NCI-H2227 treated with DMSO at 0.1 percent for 48 hours (cell line): ENCODE results near the gene CPSF3.
A peak's percentile ranks its signal among the peaks of the same experiment; 100 is the strongest.

Source experiments
- DNase-seq: peaks from one replicate; lab custom pipeline; 2025; lab: John Stamatoyannopoulos, UW

CPSF3 gene

DNA sequence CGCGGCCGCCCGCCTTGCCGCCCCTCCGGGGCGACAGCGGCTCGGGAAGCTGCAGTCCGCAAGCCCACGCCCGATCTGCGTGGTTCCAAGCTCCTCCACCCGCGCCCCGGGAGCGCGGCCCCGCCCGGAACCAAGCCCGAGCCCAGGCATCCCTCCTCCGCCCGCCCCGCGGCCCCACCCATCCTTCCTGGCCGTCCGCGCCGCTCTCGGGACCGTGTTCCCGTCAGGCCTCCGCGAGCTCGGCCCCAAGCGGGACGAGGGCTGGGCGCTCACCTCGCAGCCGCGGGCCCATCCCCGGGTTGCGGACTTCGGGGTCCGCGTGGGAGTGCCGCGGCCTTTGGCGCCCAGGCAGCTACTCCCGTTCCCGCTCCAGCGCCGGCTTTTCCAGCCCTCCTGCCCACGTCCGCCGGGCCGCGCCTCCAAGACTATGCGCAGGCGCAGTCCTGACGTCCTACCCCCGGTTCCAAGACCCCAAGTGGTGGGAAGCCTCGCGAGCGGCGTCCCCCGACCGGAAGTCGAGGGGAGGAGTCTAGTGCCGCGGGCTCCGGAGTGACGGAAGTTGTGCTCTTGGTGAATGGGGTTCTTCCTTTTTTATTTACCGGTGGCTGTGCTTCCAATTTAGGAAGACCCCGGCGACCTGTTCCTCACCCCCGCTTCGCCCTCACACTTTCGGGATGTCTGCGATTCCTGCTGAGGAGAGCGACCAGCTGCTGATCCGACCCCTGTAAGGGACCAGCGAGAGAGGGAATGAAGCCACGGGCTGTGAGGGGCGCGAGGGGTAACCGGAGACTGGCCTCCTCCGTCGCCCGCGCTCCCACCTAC, at the start of gene CPSF3, which contains the start of gene ITGB1BP1:
CPSF3 (plus strand) TSS at position 555 of the 822 bp plus-strand sequence; CDS start at position 675, 120 bp downstream.
ITGB1BP1 (minus strand) TSS at position 429 of the 822 bp plus-strand sequence. CDS start 4,831 bp downstream, outside the sequence.
- peak; percentile 96 for DNase-seq

DNA sequence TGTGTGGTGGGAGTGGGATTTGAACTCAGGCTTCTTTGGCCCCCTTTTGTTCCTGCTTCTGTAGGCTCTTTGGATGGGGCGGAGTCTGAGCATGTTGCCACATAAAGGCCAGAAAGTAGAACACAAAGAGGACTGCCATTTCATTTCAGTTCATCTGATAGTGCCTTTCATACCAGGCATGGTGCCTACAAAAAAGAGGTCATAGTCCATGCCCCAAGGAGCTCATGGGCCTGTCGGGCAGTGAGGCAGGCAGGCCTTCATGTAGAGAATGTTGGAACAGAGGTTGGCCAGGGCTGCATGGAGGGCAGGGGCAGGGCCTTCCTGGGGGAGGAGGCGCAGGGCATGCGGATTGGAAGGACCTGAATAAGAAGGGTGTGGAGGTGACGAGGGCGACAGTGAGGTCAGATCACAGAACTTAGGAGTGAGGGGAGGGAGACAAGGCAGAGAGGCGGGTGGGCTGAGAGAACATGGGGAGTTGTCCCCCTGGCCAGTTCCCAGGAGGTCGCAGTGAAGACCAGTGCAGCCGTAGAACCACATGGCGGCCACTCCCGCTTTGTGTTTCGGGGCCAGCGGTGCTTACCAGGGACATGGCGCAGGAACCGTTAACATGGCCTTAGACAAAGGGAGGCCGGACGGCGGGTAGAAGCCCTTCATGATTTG, 49.3 kb upstream of the CPSF3 start:
- DNase-seq: no peak

DNA sequence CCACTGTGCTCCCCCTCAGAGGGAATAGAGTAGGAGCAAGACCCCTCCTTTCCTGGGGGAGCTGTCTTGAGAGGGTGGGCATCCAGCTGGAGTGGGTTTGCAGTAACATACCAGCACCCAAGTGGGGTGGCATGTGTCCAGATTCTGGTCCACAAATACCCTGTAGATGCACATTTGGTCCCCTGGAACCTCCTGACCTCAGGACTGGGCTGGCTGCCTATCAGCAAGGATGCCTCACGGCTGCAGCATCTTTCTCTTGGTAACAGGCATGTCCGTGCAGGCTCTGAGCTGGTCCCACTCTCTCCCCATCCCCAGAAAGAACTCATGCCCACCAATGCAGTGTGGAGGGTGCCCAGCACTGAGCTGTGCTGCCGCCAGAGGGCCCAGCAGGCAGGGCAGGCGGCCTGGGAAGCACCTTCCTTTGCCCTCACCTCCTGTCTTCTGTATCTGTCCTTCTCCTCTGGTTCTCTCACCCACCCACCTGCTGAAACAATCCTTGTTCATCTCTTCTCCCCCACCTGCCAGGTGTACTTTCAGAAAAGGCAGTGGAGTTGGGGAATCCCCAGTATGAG, 47.5 kb upstream of the CPSF3 start:
- DNase-seq: no peak

DNA sequence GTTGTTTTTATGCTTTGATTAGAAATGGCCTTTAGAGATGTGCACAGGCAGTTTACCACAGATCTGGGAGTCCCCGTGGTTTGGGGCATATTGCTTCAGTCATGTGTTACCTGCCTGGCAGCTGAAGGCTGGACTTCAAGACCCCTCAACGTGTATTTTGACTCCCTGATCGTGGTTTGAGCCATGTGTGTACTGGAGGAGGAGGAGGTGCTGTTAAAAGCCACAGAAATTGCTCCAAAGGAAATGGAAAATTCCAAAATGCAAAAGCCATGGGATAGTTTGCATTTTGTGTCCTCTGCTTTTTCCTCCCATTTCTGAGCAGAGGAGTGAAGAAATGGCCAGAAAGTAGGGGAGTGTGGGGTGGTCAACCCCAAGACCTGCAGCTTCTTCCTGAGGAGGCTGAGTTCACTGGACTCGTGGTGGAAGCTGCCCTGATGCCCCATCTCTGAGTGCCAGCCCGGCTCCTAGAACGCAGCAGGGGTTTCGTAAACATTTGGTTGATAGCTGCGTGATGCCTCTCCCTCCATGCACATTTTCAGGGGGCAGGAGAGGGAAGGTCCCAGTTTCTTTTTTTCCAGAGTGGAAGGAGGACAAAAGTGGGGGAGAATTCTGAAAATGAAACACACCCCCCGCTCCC, 45.9 kb upstream of the CPSF3 start:
- no peak for DNase-seq

DNA sequence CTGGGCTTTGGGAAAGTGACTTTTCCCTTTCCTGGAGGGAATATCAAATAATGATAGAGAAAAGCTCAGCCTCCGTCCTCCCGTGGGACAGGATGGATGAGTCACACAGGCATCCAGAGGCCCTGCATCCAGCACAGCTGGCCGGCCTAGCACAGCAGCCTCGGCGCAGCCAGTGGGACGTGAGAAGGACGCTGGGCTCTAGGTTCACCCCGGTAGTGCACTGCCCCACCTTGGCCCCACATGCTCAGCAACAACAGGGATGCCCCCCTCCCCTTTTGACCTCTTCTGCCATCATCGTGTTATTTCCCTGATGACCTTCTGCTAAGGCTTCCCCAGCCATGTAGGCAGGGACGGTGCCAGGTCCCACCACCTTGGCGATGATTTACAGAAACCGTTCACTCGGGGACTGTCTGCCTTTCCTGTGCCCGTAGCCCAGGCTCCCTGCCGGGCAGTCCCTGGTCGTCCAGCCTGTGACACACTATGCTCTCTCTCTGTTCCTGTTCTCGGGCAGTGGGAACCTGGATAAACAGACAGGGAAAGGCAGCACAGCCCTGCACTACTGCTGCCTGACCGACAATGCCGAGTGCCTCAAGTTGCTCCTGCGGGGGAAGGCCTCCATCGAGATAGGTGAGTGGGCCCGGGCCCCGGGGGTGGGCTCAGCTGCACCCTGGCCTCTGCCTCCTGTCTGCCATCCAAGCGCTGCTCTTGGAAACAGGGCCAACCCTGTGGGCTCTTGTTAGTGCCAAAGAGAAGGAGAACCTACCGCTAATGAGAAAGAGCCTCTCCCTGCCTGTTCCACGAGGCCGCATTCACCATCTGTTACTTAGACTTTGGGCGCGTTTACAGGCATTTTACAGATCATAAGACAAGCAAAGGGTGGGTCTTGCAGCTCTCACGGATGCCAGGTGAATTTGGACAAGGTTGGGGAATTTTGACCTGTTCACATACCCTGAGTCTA, 44.7 kb upstream of the CPSF3 start:
- DNase-seq: no peak

DNA sequence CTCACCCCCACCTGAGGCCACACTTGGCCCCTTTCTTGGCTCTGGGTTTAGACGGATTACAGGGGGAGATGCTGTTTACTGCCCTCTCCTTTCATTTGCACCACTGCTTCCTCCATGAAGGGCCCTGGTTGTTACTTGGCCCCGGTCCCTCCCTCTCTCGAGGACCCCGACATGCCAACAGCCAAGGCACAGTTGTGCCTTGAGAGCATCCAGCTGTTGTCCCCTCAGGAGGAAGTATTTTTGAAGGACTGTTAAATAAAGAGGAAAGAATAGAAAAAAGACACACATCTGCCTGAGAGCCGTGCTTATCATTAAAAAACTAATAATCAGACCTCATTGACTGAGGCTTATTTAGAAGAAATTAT, 44.1 kb upstream of the CPSF3 start:
- no peak for DNase-seq

DNA sequence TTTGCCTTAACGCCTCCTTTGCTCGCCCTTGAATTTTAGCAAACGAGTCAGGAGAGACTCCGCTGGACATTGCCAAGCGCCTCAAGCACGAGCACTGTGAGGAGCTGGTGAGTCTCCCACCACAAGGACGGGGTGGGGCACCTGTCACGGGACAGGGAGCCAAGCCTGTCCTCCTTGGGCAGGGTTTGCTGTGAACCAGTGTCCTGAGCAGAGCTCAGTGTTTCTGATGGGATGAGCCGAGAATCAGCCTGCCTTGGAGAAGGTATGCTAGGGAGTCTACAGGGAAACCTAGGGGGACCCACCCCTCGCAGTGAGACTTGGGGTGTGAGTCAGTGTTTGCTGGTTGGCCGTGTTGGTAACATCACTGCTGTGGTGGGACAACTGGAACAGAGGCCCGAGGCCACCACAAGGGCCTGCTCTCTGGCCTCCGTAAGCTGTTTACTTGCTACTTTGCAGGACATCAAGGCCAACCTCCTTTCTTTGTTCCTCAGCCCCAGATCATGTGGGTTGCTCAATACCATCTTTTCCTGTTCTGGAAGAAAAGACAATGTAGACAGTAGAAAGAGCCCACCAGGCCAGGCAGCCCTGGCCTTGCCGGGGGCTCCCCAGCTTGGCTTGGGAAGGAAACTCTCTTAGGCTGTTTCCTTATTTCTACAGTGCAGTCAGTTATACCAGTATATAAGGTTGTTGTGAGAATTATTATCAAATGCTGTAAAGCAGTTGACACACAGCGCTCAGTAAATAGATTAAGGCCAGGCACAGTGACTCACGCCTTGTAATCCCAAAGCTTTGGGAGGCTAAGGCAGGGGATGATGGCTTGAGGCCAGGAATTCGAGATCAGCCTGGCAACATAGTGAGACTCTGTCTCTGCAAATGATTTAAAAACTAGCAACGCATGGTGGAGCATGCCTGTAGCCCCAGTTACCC, 42.5 kb upstream of the CPSF3 start:
- DNase-seq: no peak

DNA sequence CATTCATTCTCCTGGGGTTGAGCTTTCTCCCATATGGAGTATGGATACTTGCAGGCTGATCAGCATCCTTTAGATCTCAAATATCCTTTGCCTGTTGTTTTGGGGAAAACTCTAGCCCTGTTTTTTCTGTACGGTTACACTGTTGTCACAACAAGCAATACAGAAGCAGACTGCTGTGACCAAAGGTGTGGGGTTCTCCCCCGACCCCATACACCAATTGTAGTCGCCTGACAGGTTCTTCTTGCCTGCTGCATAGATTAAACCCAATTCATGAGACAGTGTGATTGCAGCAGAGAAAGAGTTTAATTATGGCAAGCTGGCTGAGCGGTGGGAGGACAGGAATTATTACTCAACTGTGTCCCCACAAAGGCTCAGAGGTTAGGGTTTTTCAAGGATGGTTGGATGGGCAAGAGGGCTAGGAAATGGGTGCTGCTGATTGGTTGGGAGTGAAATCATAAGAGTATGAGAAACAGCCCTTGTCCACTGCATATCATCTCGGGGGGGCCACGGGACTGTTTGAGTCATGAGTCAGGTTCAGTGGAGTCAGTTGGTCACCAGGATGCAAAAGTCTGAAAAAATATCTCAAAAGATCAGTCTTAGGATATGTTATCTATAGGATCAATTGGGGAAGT, 40.7 kb upstream of the CPSF3 start:
- DNase-seq: no peak

DNA sequence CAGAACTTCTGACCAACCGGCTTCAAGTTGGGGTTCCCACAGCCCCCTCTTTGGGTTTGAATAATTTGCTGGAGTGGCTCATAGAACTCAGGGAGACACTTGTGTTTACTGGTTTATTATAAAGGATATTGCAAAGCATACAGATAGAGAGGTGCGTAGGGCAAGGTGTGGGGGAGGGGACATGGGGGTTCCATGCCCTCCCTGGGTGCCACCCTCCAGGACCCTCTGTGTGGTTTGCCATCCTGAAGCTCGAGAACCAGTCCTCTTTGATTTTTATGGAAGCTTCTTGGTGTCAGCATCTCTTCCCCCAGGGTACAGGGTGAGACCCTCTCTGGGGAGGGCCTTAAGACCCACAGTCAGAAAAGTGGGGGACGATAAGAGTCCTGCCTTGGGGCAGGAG, 38.9 kb upstream of the CPSF3 start:
- no peak for DNase-seq

DNA sequence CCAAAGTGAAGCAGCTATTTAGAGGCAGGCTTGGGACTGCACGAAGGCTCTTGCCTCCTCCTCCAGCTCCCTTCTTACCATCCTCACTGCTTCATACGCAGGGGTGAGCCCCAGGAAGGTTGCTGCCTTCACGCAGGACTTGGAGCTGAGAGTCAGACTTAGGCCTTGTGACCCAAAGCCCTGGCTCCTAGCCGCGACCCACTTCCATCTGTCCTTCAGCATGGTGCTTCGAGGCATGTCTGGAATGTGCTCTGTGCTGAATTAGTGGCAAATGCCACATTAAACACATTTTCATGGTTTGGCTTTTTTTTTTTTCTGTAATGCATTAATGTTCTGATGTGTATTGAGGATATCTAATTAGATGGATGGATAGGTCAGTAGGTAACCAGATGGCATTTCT, 37.6 kb upstream of the CPSF3 start:
- no peak for DNase-seq

DNA sequence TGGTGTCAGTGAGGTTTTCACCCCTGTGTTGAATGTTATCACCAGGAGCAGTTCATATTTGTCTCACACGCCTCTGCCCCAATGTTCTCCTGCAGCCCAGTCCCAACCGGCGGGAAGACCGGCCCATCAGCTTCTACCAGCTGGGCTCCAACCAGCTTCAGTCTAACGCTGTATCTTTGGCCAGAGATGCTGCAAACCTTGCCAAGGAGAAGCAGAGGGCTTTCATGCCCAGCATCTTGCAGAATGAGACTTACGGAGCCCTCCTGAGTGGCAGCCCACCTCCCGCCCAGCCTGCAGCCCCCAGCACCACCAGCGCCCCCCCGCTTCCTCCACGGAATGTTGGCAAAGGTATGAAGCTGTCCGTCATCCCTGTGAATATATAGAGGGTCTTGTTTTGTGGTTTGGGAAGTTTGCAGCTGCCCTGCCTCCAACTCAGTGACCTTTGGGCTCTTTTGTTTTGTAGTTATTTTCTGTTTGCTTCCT, 35.2 kb upstream of the CPSF3 start:
- no peak for DNase-seq

DNA sequence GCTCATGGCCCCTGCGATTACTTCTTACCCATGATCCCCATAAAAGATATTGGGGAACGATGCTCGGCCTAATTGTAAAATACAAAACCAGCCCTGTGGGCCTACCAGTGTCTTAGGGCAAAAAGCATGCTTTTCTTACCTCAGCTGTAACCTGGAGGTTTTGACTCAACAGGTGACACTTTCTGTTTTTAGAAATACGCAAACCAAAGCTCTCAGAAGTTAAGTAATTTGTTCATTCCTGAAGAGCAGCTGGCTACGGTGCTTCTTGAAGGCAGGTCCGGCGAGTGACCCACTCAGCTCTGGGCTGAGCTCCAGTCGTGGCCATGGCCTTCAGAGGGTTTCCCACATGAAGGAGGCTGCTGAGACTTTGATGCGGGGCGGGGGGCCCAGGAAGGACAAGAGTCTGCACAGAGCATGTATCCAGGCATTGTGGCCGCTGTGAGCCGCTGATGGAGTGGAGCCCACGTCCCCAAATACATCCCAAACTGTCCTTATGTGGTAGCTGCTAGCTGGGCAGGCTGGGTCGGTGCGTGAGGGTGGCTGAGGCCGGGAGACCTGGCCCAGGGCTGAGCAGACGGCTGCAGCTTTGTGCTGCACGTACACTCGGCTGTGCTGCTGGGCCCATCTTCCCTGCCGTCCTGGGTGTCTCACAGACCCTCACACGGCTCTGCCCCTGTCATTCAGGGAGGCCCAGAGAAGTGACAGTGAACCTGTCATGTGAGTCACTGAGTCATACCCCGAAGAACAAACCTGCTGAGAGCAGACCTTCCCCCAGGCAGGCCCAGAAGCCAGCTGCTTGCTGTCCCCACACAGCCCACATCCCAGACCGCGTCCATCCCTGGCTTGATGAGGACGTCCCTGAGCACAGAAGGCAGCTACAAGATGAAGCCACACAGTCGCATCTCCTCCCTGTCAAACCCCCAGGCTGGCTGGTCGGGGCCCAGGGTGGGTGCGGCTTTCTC, 34.2 kb upstream of the CPSF3 start:
- no peak for DNase-seq

DNA sequence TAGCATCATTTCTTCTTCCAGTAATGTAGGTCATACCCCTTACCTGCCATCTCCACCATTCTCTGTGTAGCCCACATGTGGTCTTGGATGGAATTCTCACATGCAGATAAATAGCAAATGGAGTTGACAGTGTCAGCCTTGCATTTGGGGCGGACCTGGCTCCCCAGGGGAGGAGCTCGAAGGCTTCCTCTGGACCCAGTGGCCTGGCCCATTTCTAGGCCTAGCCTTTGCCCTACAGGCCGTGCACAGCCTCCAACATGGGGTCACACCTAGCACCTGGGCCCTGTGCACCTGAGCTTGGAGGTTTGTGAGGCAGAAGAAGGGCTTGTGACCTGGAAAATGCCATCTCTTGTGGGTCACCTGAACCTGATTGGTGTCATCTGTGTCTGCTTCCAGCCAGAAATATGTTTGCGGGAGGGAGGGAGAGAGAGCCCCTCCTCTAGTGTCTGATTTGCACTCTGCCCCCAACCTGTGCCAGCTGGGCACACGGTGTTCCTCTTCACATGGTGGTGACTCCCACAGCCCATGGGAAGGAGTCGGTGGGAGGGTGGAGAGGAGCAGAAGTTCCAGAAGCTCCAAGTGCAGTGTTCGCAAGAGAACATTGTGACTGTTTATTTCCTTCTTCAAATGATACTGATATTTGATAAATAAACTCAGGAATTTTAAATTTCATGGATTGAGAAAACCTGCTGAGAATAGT, 33.2 kb upstream of the CPSF3 start:
- no peak for DNase-seq

DNA sequence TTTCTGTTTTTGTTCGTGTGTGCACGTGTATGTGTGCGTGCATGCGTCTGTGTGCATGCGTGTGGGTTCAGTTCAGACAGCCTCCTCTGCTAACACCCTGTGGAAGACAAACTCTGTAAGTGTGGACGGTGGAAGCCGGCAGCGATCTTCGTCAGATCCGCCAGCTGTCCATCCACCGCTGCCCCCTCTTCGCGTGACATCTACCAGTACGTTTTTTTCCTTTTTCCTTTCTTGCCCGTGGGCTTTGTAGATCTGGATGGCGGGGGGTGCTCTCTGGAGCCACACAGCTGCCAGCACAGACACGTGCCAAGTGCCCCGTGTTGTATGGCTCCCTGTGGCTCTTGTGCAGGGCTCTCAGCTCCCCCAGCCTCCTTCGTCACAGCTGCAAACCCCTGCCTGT, 32.5 kb upstream of the CPSF3 start:
- DNase-seq: no peak

DNA sequence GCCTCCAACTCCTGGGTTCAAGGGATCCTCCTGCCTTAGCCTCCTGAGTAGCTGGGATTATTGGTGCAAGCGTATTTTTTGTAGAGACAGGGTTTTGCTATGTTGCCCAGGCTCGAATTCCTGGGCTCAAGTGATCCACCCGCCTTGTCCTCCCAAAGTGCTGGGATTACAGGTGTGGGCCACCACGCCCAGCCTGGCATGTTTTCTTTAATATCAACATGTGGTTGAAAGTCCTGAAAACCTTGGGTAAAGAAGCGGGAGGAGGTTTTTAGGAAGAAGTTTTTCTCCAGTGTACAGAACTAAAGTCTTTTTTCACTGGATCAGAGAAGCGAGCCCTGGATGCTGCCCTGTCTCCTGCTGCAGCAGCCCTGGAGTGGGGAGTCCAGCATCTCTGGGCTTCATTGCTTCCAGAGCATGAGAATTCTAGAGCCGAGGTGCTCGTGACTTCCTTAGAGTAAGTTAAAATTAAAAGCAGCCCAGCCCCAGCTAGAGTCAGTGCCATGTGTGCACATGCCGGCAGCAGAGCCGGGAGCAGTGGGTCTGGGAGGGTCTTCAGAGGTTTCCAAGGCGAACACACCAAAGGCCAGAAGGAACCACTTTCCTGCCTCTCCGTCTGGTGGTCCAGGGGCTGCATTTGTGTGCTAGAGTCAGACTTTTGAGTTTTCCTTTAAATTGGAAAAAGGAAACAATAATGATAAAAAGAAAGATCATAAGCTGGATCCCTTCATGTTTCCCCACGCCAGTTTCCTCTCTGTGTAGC, 31.3 kb upstream of the CPSF3 start:
- DNase-seq: no peak

DNA sequence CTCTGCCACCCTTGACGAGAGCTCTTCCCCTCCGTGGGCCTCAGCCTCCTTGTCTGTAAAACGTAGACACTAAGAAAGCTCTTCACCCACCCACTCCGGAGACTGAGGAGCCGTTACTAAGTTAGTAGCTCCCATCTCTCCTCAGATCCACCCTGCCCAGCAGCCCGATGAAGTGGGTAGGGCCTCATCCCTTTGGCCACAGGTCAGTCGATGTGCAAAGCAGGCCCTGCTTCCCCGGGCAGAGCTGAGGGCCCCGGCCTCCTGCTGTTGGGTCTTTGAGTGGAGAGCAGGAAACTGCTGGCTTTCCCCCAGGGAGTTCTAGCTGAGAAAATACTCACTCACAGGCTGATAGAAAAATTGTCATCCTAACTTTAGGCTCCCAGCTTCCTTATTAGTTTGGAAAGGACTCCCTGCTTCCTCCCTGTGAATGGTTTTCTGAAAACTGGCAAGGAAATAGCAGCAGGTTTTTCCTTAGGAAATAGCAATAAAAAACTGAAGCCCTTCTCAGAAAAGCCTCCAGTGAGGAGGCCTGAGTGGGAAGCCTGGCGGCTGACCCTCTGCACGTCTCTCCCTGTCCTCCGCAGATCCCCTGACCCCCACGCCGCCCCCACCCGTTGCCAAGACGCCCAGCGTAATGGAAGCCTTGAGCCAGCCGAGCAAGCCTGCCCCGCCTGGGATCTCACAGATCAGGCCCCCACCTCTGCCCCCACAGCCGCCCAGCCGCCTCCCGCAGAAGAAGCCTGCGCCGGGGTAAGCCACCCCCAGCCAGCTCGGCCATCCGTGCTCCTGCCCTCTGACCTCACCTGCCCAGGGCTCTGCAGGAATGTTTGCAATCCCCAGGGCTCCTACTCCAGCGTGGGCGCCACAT, 30.3 kb upstream of the CPSF3 start:
- no peak for DNase-seq
